ENCODE data around the gene ENDOV.
A peak's percentile ranks its signal among the peaks of the same experiment; 100 is the strongest.

The ENDOV gene

DNA sequence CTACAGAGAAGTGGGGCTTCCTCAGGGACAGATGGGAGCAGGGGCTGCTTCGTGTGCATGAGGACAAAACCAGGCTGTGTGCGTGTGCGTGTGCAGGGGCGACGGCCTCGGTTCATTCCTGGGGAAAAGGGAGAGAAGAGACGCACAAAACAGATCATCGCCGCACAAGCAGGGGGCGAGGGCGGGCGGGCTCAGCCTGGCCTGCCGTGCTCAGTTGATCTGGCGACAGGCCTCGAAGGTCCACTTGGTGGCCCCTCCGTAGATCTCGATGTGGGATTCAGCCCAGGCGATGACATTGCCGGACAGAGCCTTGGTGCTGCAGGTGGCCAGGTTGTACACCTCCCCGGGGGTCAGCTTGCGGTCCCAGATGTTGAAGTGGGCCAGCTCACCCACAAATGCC, 55.6 kb downstream of the ENDOV start:
- H3K4me3 ChIP-seq (replicated peaks; ENCODE audit: low read depth, low read length): no peak overlapping the region
- TF ChIP-seq, protein P1, sequence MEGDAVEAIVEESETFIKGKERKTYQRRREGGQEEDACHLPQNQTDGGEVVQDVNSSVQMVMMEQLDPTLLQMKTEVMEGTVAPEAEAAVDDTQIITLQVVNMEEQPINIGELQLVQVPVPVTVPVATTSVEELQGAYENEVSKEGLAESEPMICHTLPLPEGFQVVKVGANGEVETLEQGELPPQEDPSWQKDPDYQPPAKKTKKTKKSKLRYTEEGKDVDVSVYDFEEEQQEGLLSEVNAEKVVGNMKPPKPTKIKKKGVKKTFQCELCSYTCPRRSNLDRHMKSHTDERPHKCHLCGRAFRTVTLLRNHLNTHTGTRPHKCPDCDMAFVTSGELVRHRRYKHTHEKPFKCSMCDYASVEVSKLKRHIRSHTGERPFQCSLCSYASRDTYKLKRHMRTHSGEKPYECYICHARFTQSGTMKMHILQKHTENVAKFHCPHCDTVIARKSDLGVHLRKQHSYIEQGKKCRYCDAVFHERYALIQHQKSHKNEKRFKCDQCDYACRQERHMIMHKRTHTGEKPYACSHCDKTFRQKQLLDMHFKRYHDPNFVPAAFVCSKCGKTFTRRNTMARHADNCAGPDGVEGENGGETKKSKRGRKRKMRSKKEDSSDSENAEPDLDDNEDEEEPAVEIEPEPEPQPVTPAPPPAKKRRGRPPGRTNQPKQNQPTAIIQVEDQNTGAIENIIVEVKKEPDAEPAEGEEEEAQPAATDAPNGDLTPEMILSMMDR (IDR thresholded peaks at IDR 0.05; ENCODE audit: insufficient read depth, low read length, poor library complexity, severe bottlenecking): no peak
- H3K27me3 ChIP-seq (replicated peaks; ENCODE audit: control insufficient read depth, insufficient read depth, low read length): peaks cover 4% of the 10 kb centered on the region
- no peak for DNase-seq (ENCODE audit: extremely low read depth, insufficient read length)
- H3K36me3 ChIP-seq (ENCODE audit: control insufficient read depth, insufficient read depth, low read length): no peaks in the 10 kb centered on the region

DNA sequence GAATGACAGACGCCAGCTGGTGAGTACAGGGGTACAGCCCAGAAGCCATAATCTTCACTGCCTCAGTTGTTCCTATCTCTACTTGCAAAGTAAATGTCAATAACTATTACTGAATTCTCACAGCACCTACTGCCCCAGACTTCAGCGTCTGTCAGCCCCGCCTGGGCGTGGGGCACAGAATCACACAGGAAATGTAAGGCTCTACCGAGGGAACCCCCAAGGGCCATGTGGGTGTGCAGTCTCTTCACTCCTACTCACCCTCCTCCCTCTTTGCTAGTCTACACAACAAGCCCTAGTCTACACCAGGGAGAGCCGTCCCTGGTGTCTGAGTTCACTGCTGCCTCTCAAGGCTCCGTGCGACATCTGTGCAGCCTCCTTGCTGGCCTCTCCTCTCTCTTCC, 57.0 kb downstream of the ENDOV start:
- H3K4me3 ChIP-seq (replicated peaks; ENCODE audit: low read depth, low read length): no peak overlapping the region
- TF ChIP-seq, protein P1 (IDR thresholded peaks at IDR 0.05; ENCODE audit: insufficient read depth, low read length, poor library complexity, severe bottlenecking): no peak
- H3K36me3 ChIP-seq (ENCODE audit: control insufficient read depth, insufficient read depth, low read length): no peaks in the 10 kb centered on the region
- peaks cover 4% of the 10 kb centered on the region; the same call in 1 of the 2 replicates for H3K27me3 ChIP-seq (replicated peaks; ENCODE audit: control insufficient read depth, insufficient read depth, low read length)
- DNase-seq (ENCODE audit: extremely low read depth, insufficient read length): no peak

DNA sequence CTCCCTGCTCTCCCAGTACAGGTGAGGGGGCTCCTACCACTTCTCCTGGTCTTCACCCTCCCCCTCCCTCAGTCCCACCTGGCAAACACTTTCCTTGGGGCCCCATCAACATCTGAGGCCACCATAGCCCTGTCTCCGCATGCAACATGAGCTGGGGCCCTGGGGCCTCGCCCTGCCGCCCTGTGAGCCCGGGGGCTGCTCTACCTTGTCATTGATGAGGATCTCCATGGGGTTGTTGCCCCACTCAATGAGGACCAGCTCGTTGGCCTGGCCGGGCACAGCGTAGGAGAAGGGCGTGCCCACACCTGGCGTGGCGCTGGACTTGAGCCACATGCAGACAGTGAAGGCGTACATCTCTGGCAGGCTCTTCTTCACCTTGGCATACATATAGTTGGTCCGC, 58.0 kb downstream of the ENDOV start:
- no peak for DNase-seq (ENCODE audit: extremely low read depth, insufficient read length)
- TF ChIP-seq, protein P1 (IDR thresholded peaks at IDR 0.05; ENCODE audit: insufficient read depth, low read length, poor library complexity, severe bottlenecking): no peak
- Histone ChIP-seq H3K27me3 (replicated peaks; ENCODE audit: control insufficient read depth, insufficient read depth, low read length) (peaks cover 4% of the 10 kb centered on the region; the same call in 1 of the 2 replicates), H3K4me3 (replicated peaks; ENCODE audit: low read depth, low read length) (no peak overlapping the region), H3K36me3 (ENCODE audit: control insufficient read depth, insufficient read depth, low read length) (no peaks in the 10 kb centered on the region)

DNA sequence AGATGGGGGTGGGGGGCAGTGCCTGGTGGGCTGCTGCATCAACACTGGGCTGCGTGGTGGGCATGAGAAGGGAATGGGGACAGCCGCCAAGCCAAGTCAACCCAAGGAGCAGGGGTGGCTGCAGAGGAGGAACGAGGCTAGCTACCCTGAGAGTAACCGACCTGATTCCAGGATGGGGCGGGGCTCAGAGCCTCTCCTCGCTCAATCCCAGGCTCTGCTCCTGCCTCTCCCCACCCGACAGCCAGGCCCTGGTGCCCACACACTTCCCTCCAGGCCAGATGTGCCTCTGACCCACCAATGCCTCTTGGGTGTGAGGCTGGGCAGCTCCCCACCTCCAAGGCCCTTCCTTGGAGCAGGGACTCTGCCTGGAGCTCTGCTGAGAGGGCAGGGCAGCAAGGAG, 58.7 kb downstream of the ENDOV start:
- DNase-seq (ENCODE audit: extremely low read depth, insufficient read length): no peak
- Histone ChIP-seq H3K27me3 (replicated peaks; ENCODE audit: control insufficient read depth, insufficient read depth, low read length) (peaks cover 4% of the 10 kb centered on the region; the same call in 1 of the 2 replicates), H3K4me3 (replicated peaks; ENCODE audit: low read depth, low read length) (no peak overlapping the region), H3K36me3 (ENCODE audit: control insufficient read depth, insufficient read depth, low read length) (no peaks in the 10 kb centered on the region)
- TF ChIP-seq, protein P1 (IDR thresholded peaks at IDR 0.05; ENCODE audit: insufficient read depth, low read length, poor library complexity, severe bottlenecking): no peak

DNA sequence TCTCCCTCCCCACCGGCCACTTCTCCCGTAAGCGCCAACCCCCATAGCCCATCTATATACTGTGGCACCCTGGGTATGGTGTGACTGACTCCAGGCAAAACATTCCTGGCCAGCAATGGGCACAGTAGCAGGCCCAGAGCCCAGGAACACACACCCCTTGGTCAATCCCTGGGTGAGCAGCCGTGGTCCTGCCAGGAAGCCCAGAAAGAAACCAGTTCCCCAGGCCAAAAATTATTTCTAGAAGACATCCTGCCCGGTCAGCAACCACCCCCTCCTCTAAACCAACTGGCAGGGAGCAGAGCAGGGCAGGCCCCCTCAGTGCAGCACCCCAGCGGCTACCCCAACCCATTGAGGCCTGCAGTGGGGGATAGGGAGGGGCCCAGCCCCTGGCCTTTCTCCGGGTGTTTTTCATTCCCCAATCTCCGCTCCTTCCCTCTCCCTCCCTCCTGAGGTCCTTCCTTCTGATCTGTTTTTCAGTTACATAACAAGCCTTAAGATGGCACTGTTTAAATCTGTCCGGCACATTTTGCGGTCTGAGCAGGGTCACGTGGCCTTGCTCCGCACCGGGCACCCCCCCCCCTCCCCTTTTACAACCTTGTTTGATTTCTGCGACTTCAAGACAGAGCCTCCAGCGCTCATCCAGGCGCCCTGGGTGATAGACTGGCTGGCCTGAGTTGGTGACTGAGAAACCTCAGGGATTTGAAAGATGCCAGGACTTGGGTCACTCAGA, 59.4 kb downstream of the ENDOV start:
- no peak for DNase-seq (ENCODE audit: extremely low read depth, insufficient read length)
- TF ChIP-seq, protein P1 (IDR thresholded peaks at IDR 0.05; ENCODE audit: insufficient read depth, low read length, poor library complexity, severe bottlenecking): peak; percentile 18
- H3K4me3 ChIP-seq (replicated peaks; ENCODE audit: low read depth, low read length): no peak overlapping the region
- H3K27me3 ChIP-seq (replicated peaks; ENCODE audit: control insufficient read depth, insufficient read depth, low read length): peaks cover 5% of the 10 kb centered on the region; the same call in 1 of the 2 replicates
- no peaks in the 10 kb centered on the region for H3K36me3 ChIP-seq (ENCODE audit: control insufficient read depth, insufficient read depth, low read length)

Data from GM06990 (cell line).